H9 (cell line): ENCODE data around the gene CMSS1. TPM values are rescaled to one million over a fixed set of nuclear protein-coding genes. Genes with fewer than 3 reads are reported as not detected.

ENCODE experiments used
- DNase-seq: peaks from one replicate; pipeline ENCODE4 v3.0.0-alpha.2; 2017
- H2AFZ ChIP-seq: one replicate; pipeline ENCODE4 v1.6.1; 2013; ENCODE audit warnings: mild to moderate bottlenecking, low read length, control low read depth, moderate library complexity
- H2AK5ac ChIP-seq: 2 replicates; pipeline ENCODE4 v1.6.1; 2013; ENCODE audit warnings: low read length, control low read depth, mixed read lengths; ENCODE audit not compliant: insufficient read length
- H2BK120ac ChIP-seq: one replicate; pipeline ENCODE4 v1.6.1; 2013; ENCODE audit warnings: low read depth, mild to moderate bottlenecking, low read length, control low read depth, inconsistent platforms; ENCODE audit not compliant: poor library complexity, severe bottlenecking
- H2BK12ac ChIP-seq: 2 replicates; pipeline ENCODE4 v1.6.1; 2013; ENCODE audit warnings: low read length, control low read depth, mixed read lengths, low read depth; ENCODE audit not compliant: insufficient read length
- H2BK15ac ChIP-seq: 2 replicates; pipeline ENCODE4 v1.6.1; 2013; ENCODE audit warnings: low read depth, low read length, control low read depth
- H2BK20ac ChIP-seq: one replicate; pipeline ENCODE4 v1.6.1; 2013; ENCODE audit warnings: low read depth, mild to moderate bottlenecking, low read length, control low read depth, inconsistent platforms; ENCODE audit not compliant: poor library complexity, severe bottlenecking
- H2BK5ac ChIP-seq: 2 replicates; pipeline ENCODE4 v1.6.1; 2013; ENCODE audit warnings: low read length, control low read depth, mixed read lengths; ENCODE audit not compliant: insufficient read length
- H3K14ac ChIP-seq: 2 replicates; pipeline ENCODE4 v1.6.1; 2013; ENCODE audit warnings: low read length, control low read depth; ENCODE audit not compliant: insufficient read depth
- H3K18ac ChIP-seq: 2 replicates; pipeline ENCODE4 v1.6.1; 2013; ENCODE audit warnings: low read depth, mild to moderate bottlenecking, mixed read lengths, low read length, control low read depth; ENCODE audit not compliant: insufficient read length
- H3K23ac ChIP-seq: 2 replicates; pipeline ENCODE4 v1.6.1; 2013; ENCODE audit warnings: low read length, control low read depth, mixed read lengths, low read depth; ENCODE audit not compliant: insufficient read length
- H3K23me2 ChIP-seq: 2 replicates; pipeline ENCODE4 v1.6.1; 2013; ENCODE audit warnings: low read depth, mild to moderate bottlenecking, mixed read lengths, low read length, control low read depth; ENCODE audit not compliant: insufficient read length, poor library complexity, severe bottlenecking
- H3K27ac ChIP-seq: 2 replicates; pipeline ENCODE4 v1.5.1; 2013; ENCODE audit warnings: low read length, control low read depth, mixed read lengths, low read depth; ENCODE audit not compliant: insufficient read length
- H3K27me3 ChIP-seq: 2 replicates; pipeline ENCODE4 v1.6.1; 2013; ENCODE audit warnings: low read length, control low read depth, inconsistent platforms; ENCODE audit not compliant: insufficient read depth
- H3K4ac ChIP-seq: 2 replicates; pipeline ENCODE4 v1.6.1; 2013; ENCODE audit warnings: low read depth, mild to moderate bottlenecking, control low read depth, inconsistent platforms, low read length, moderate library complexity
- H3K4me1 ChIP-seq: 2 replicates; pipeline ENCODE4 v1.6.1; 2013; ENCODE audit warnings: low read length, control low read depth, inconsistent platforms; ENCODE audit not compliant: insufficient read depth
- H3K4me2 ChIP-seq: 2 replicates; pipeline ENCODE4 v1.6.1; 2013; ENCODE audit warnings: low read length, control low read depth, mixed read lengths; ENCODE audit not compliant: insufficient read length, insufficient read depth
- H3K56ac ChIP-seq: 2 replicates; pipeline ENCODE4 v1.6.1; 2013; ENCODE audit warnings: low read depth, mild to moderate bottlenecking, mixed read lengths, low read length, control low read depth; ENCODE audit not compliant: insufficient read length
- H3K79me1 ChIP-seq: 2 replicates; pipeline ENCODE4 v1.6.1; 2013; ENCODE audit warnings: low read depth, mild to moderate bottlenecking, moderate library complexity, low read length, control low read depth, inconsistent platforms; ENCODE audit not compliant: insufficient read depth, poor library complexity, severe bottlenecking
- H3K79me2 ChIP-seq: 2 replicates; pipeline ENCODE4 v1.6.1; 2013; ENCODE audit warnings: low read length, control low read depth, inconsistent platforms; ENCODE audit not compliant: insufficient read depth
- H3K9ac ChIP-seq: 2 replicates; pipeline ENCODE4 v1.6.1; 2013; ENCODE audit warnings: low read length, control low read depth, mixed read lengths; ENCODE audit not compliant: insufficient read length; ENCODE audit errors: extremely low read depth
- H3K9me3 ChIP-seq: one replicate; pipeline ENCODE4 v1.6.1; 2013; ENCODE audit warnings: low read depth, low read length, inconsistent platforms; ENCODE audit not compliant: control insufficient read depth
- H3T11ph ChIP-seq: one replicate; pipeline ENCODE4 v1.6.1; 2013; ENCODE audit warnings: mild to moderate bottlenecking, low read length, control low read depth, inconsistent platforms
- H4K20me1 ChIP-seq: one replicate; pipeline ENCODE4 v1.6.1; 2013; ENCODE audit not compliant: control insufficient read depth, insufficient read length, insufficient read depth
- H4K5ac ChIP-seq: 2 replicates; pipeline ENCODE4 v1.6.1; 2013; ENCODE audit warnings: low read depth, mild to moderate bottlenecking, mixed read lengths, low read length, control low read depth; ENCODE audit not compliant: insufficient read length
- H4K8ac ChIP-seq: replicated peaks from 2 replicates; pipeline ENCODE4 v1.6.1; 2013; ENCODE audit warnings: low read length, control low read depth, mixed read lengths, low read depth; ENCODE audit not compliant: insufficient read length
- H4K91ac ChIP-seq: 2 replicates; pipeline ENCODE4 v1.6.1; 2013; ENCODE audit warnings: low read depth, mild to moderate bottlenecking, moderate library complexity, mixed read lengths, low read length, control low read depth; ENCODE audit not compliant: insufficient read length
- H3K27ac Mint-ChIP-seq, 3 experiments: 2 replicates in 2 of 3; 3 replicates in 1 of 3; pipeline ENCODE4 v1.8.0; 2020 to 2021; ENCODE audit warnings: mixed read lengths in 3 of 3, mild to moderate bottlenecking in 1 of 3, moderate library complexity in 1 of 3
- H3K27me3 Mint-ChIP-seq: 2 replicates; pipeline ENCODE4 v1.8.0; 2021; ENCODE audit warnings: low read depth, mild to moderate bottlenecking, moderate library complexity, mixed read lengths
- H3K36me3 Mint-ChIP-seq, 3 experiments: 2 replicates in 2 of 3; 3 replicates in 1 of 3; pipeline ENCODE4 v1.8.0; 2020 to 2021; ENCODE audit warnings: low read depth in 3 of 3, mixed read lengths in 3 of 3; ENCODE audit not compliant: insufficient read depth in 1 of 3
- H3K4me1 Mint-ChIP-seq, 2 experiments: 2 replicates each; pipeline ENCODE4 v1.8.0; 2020; ENCODE audit warnings: mixed read lengths in 2 of 2
- H3K4me3 Mint-ChIP-seq, 2 experiments: 2 replicates in 1 of 2; 3 replicates in 1 of 2; pipeline ENCODE4 v1.8.0; 2020 to 2021; ENCODE audit warnings: mild to moderate bottlenecking in 2 of 2, mixed read lengths in 2 of 2, moderate library complexity in 1 of 2
- H3K9me3 Mint-ChIP-seq, 2 experiments: 2 replicates in 1 of 2; 3 replicates in 1 of 2; pipeline ENCODE4 v1.8.0; 2020; ENCODE audit warnings: mild to moderate bottlenecking in 2 of 2, mixed read lengths in 2 of 2, moderate library complexity in 1 of 2
- CTCF ChIP-seq: fragments of 200-600 bp; sonication (generic); conservative IDR thresholded peaks from 3 replicates; pipeline ENCODE4 v1.8.0; 2021; ENCODE audit warnings: antibody characterized with exemption, mild to moderate bottlenecking
- WGBS: extraction: QIAGEN DNeasy Blood & Tissue Kit; methylation state at CpG from one replicate; pipeline ENCODE4 v1.1.7; 2013; ENCODE audit warnings: missing lambda C conversion rate, low lambda C conversion rate, mixed read lengths; ENCODE audit not compliant: insufficient read length; ENCODE audit errors: extremely low coverage; 5-methylcytosine and 5-hydroxymethylcytosine counted together
- total RNA-seq: library from RNA; stranded (reverse); gene quantifications from 2 replicates; pipeline ENCODE4 v1.2.1, GENCODE V29; 2021

The CMSS1 gene
- total RNA-seq, 1 experiment from 2014 or later: 61.8 TPM

GRCh38 chr3:100033903-100034471 lies 216.3 kb downstream of the CMSS1 start:
- no peaks in the 10 kb centered on the region for H3K9me3 Mint-ChIP-seq

More at GRCh38 chr3:100033903-100034471, 216.3 kb downstream of the CMSS1 start:
- Histone ChIP-seq H2AFZ (no peak overlapping the region), H3K9me3 (no peaks in the 10 kb centered on the region), H3K23me2 (no peaks in the 10 kb centered on the region), H3K79me1 (no peaks in the 10 kb centered on the region), H3K18ac (no peak overlapping the region), H3K4me2 (no peak overlapping the region), H2BK20ac (no peak overlapping the region), H4K20me1 (no peaks in the 10 kb centered on the region), H4K91ac (no peak overlapping the region), H3K56ac (no peak overlapping the region), H2AK5ac (no peak overlapping the region), H3K9ac (no peak overlapping the region), H2BK12ac (no peak overlapping the region), H3K23ac (no peak overlapping the region), H2BK120ac (no peak overlapping the region), H3K27me3 (no peaks in the 10 kb centered on the region), H3K14ac (no peak overlapping the region), H4K5ac (no peak overlapping the region), H3K27ac (no peak overlapping the region), H3T11ph (no peak overlapping the region), H3K79me2 (no peaks in the 10 kb centered on the region), H2BK5ac (no peak overlapping the region), H3K4me1 (no peaks in the 10 kb centered on the region), H3K4ac (no peak overlapping the region), H4K8ac (no peak overlapping the region), H2BK15ac (no peak overlapping the region)
- no peaks in the 10 kb centered on the region for H3K27me3 Mint-ChIP-seq
- H3K36me3 Mint-ChIP-seq: no peaks in the 10 kb centered on the region
- H3K4me3 Mint-ChIP-seq: no peak overlapping the region
- no CpG with 5 or more reads among the region's 3 CpGs for WGBS
- TF ChIP-seq CTCF: no peak
- DNase-seq: no peak
- H3K4me1 Mint-ChIP-seq: peaks cover 4 to 5% of the 10 kb centered on the region in 2 experiments; a peak in 3 of 4 replicates
- no peak overlapping the region; a peak in 1 of 7 replicates for H3K27ac Mint-ChIP-seq
